Ovary (tissue), 3 donors: ENCODE results near the gene KLRK1.

ENCODE experiments used
- POLR2A ChIP-seq: fragments of 450-650 bp; IDR thresholded peaks from one replicate; pipeline ENCODE4 v1.6.1; 2017; ENCODE audit warnings: antibody characterized with exemption, mild to moderate bottlenecking, moderate library complexity
- TF ChIP-seq, protein P1 (sequence below), 3 donors: fragments of 450-650 bp in 2 of 3; fragments of 200-600 bp in 1 of 3; IDR thresholded peaks; one replicate each; pipeline versions ENCODE4 v1.5.1 to v1.8.0; 2016 to 2022; ENCODE audit warnings: antibody characterized with exemption in 3 of 3, mild to moderate bottlenecking in 1 of 3
- donor health status: DM: no; HTN: no; CAD: no.

DNA sequence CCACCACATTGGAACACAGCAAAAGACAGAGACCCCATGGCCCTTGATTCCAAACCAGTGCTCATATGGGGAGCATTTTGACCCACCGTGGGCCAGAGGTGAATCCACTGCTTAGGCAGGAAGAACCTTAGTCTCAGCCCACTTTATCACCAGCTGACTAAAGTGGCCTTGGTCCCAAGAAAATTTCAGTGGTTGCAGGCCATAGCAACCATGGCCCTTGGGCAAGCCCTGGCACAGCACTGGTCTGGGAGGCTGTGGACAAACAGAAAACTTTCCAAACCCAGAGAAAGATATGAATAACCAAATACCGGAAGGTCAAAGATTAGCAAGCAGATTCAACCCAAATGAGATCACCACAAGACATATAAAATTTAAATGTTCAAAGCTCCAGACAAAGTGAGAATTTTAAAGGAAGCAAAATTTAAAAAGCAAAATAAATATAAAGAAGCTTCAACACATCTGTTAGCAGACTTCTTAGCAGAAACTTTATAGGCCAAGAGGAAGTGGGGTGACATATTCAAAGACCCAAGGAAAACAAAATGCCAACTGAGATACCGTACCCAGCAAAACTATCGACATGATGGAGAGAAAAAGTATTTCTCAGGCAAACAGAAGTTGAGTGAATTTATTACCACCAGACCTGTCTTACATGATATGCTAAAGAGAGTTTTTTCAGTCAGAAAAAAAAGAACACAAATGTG lies 7.8 kb downstream of the KLRK1 start:
- no peak for TF ChIP-seq POLR2A
- TF ChIP-seq, protein P1, sequence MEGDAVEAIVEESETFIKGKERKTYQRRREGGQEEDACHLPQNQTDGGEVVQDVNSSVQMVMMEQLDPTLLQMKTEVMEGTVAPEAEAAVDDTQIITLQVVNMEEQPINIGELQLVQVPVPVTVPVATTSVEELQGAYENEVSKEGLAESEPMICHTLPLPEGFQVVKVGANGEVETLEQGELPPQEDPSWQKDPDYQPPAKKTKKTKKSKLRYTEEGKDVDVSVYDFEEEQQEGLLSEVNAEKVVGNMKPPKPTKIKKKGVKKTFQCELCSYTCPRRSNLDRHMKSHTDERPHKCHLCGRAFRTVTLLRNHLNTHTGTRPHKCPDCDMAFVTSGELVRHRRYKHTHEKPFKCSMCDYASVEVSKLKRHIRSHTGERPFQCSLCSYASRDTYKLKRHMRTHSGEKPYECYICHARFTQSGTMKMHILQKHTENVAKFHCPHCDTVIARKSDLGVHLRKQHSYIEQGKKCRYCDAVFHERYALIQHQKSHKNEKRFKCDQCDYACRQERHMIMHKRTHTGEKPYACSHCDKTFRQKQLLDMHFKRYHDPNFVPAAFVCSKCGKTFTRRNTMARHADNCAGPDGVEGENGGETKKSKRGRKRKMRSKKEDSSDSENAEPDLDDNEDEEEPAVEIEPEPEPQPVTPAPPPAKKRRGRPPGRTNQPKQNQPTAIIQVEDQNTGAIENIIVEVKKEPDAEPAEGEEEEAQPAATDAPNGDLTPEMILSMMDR (IDR thresholded peaks at IDR 0.05) = no peak
